IMR-90 (cell line): Measurements from ENCODE around the gene NLGN4X.

Experiments
- MAFK ChIP-seq: IDR thresholded peaks from 2 replicates; pipeline ENCODE4 v1.6.1; 2012; ENCODE audit warnings: low read depth, low read length, improper control_type of control experiment
- POLR2A ChIP-seq: IDR thresholded peaks from 2 replicates; pipeline ENCODE4 v1.6.1; 2012; ENCODE audit warnings: mild to moderate bottlenecking, low read depth, low read length
- RCOR1 ChIP-seq: IDR thresholded peaks from 2 replicates; pipeline ENCODE4 v1.6.1; 2012; ENCODE audit warnings: mild to moderate bottlenecking, low read length, improper control_type of control experiment; ENCODE audit not compliant: insufficient replicate concordance
- TF ChIP-seq, protein P1 (sequence below): conservative IDR thresholded peaks from 2 replicates; pipeline ENCODE4 v1.5.1; 2012; ENCODE audit warnings: mild to moderate bottlenecking, low read depth, low read length, improper control_type of control experiment

DNA sequence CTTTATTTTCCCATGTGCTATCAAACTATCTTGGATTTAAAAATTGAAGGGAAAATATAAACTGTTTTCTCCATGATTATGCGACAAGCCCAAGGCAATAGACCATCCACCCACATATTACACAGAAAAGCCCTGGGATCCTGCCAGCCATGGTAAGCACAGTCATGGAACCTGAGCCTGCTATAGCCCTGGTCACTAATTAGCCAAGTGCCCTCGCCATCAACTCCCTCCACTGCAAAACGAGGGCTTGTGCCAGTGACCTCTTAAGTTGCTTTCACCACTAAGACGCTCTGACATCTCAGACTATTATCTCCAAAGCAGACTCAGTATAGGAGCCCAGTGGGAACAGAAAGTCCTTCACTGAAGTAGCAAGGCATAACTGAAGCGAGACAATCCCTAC, 69.2 kb downstream of the NLGN4X start:
- TF ChIP-seq, protein P1, sequence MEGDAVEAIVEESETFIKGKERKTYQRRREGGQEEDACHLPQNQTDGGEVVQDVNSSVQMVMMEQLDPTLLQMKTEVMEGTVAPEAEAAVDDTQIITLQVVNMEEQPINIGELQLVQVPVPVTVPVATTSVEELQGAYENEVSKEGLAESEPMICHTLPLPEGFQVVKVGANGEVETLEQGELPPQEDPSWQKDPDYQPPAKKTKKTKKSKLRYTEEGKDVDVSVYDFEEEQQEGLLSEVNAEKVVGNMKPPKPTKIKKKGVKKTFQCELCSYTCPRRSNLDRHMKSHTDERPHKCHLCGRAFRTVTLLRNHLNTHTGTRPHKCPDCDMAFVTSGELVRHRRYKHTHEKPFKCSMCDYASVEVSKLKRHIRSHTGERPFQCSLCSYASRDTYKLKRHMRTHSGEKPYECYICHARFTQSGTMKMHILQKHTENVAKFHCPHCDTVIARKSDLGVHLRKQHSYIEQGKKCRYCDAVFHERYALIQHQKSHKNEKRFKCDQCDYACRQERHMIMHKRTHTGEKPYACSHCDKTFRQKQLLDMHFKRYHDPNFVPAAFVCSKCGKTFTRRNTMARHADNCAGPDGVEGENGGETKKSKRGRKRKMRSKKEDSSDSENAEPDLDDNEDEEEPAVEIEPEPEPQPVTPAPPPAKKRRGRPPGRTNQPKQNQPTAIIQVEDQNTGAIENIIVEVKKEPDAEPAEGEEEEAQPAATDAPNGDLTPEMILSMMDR = no peak
- TF ChIP-seq POLR2A (no peak), RCOR1 (no peak), MAFK (no peak)
